Lower leg skin (tissue), 4 donors: ENCODE measurements around the gene TMEM87B. TPM values are rescaled to one million over a fixed set of nuclear protein-coding genes. Genes with fewer than 3 reads are reported as not detected.

Source experiments
- DNase-seq, 2 donors: peaks; one replicate each; pipeline ENCODE4 v3.0.0-alpha.2; 2019; ENCODE audit warnings: low spot score in 2 of 2
- H3K4me3 ChIP-seq: fragments of 200-600 bp; sonication (generic); 2 replicates; pipeline ENCODE4 v1.5.1; 2017; ENCODE audit warnings: mild to moderate bottlenecking, low read depth; ENCODE audit not compliant: poor library complexity, severe bottlenecking
- CTCF ChIP-seq, 3 donors: fragments of 450-650 bp; IDR thresholded peaks; one replicate each; pipeline ENCODE4 v1.5.1; 2016; ENCODE audit warnings: antibody characterized with exemption in 3 of 3, mild to moderate bottlenecking in 3 of 3, moderate library complexity in 2 of 3
- POLR2A ChIP-seq, 2 donors: fragments of 450-650 bp; IDR thresholded peaks; one replicate each; pipeline ENCODE4 v1.6.1; 2016 to 2017; ENCODE audit warnings: antibody characterized with exemption in 2 of 2, mild to moderate bottlenecking in 1 of 2, moderate library complexity in 1 of 2
- WGBS, 2 donors: methylation state at CpG; one replicate each; pipeline ENCODE4 v1.1.5; 2018; 5-methylcytosine and 5-hydroxymethylcytosine counted together
- intact Hi-C: fragments of 100-400 bp; cut with DNase I; formaldehyde crosslinking; loops from one replicate; pipeline ENCODE4 v1.15.0; 2023; ENCODE audit warnings: low total_unique reads
- total RNA-seq, 4 donors: library from RNA; depleted of rRNA; stranded (reverse); fragments of >200 nt; gene quantifications; one replicate each; pipeline ENCODE4 v1.1.0, GENCODE V29; 2016

Gene TMEM87B
- total RNA-seq, 4 donors from 2014 or later, result 21.5 to 27.0 (median 24.7) TPM

- DNase-seq, result peak in 1 of 2 donors; percentile 83
- intact Hi-C loops, result no loop called here
- 77 to 79% methylated on average over 27 of the region's 27 CpGs for WGBS, 2 donors
- no peak overlapping the region for H3K4me3 ChIP-seq
- no peak for TF ChIP-seq POLR2A (IDR thresholded peaks at IDR 0.05)
- TF ChIP-seq CTCF (IDR thresholded peaks at IDR 0.05), result no peak
Observed at GRCh38 chr2:112155331-112156151, 100.5 kb downstream of the TMEM87B start.

GRCh38 chr2:112156152-112156986 lies 101.3 kb downstream of the TMEM87B start:
- TF ChIP-seq POLR2A (IDR thresholded peaks at IDR 0.05), result no peak
- intact Hi-C loops, result no loop called here
- WGBS, 2 donors, result 59 to 70% methylated on average over 21 of the region's 21 CpGs
- no peak overlapping the region for H3K4me3 ChIP-seq
- peak in 1 of 2 donors; percentile 81 for DNase-seq

GRCh38 chr2:112157472-112157871 lies 102.4 kb downstream of the TMEM87B start:
- TF ChIP-seq POLR2A (IDR thresholded peaks at IDR 0.05) (no peak), CTCF (IDR thresholded peaks at IDR 0.05) (no peak)

GRCh38 chr2:112159454-112159921 lies 104.4 kb downstream of the TMEM87B start:
- no peak overlapping the region for H3K4me3 ChIP-seq
- peak in 1 of 2 donors; percentile 76 for DNase-seq
- no peak for TF ChIP-seq CTCF (IDR thresholded peaks at IDR 0.05)
- TF ChIP-seq POLR2A (IDR thresholded peaks at IDR 0.05), result no peak
- WGBS, 2 donors, result 97 to 98% methylated on average over 31 of the region's 31 CpGs
- intact Hi-C loops, result no loop called here

More at GRCh38 chr2:112157472-112157871, 102.4 kb downstream of the TMEM87B start:
- H3K4me3 ChIP-seq, result no peak overlapping the region
- DNase-seq, result peak in 1 of 2 donors; percentile 48
- intact Hi-C loops, result no loop called here
- WGBS, 2 donors, result 67 to 97% methylated on average over 3 of the region's 3 CpGs

GRCh38 chr2:112160283-112161250 lies 105.5 kb downstream of the TMEM87B start:
- intact Hi-C loops, result no loop called here
- 86 to 90% methylated on average over 52 of the region's 52 CpGs for WGBS, 2 donors
- TF ChIP-seq CTCF (IDR thresholded peaks at IDR 0.05) (no peak), POLR2A (IDR thresholded peaks at IDR 0.05) (no peak)
- peak in 1 of 2 donors; percentile 49 for DNase-seq
- no peak overlapping the region for H3K4me3 ChIP-seq
